A673 (cell line): Measurements from ENCODE around the gene SOX4. TPM values are rescaled to one million over a fixed set of nuclear protein-coding genes. Genes with fewer than 3 reads are reported as not detected.
A peak's percentile ranks its signal among the peaks of the same experiment; 100 is the strongest.

ENCODE experiments used
- BruUV-seq: library from RNA; stranded (reverse); fragments of 400-500 nt; replicated peaks from 2 replicates; lab custom pipeline; 2021; lab: Mats Ljungman, UMichigan
- CTCF ChIA-PET: fragments of 300-600 bp; sonication (Branson Sonifier 250); formaldehyde crosslinking; loops from one replicate; lab custom pipeline; 2022; ENCODE audit warnings: antibody characterized with exemption; lab: Charles Lee
- POLR2A ChIA-PET: fragments of 300-600 bp; sonication (Branson Sonifier 250); formaldehyde crosslinking; loops from one replicate; lab custom pipeline; 2022; ENCODE audit warnings: antibody characterized with exemption; ENCODE audit not compliant: low non-redundant PET; lab: Charles Lee
- DNase-seq: peaks from one replicate; pipeline ENCODE4 v3.0.0-alpha.2; 2015; ENCODE audit warnings: low spot score
- H3K27ac ChIP-seq: fragments of 200-600 bp; sonication (generic); 2 replicates; pipeline ENCODE4 v1.5.1; 2016; ENCODE audit warnings: mixed run types, low read depth, mild to moderate bottlenecking, mixed read lengths, antibody characterized with exemption, low read length; ENCODE audit not compliant: poor library complexity, severe bottlenecking
- H3K27me3 ChIP-seq: fragments of 200-600 bp; sonication (generic); replicated peaks from 2 replicates; pipeline ENCODE4 v1.6.1; 2017; ENCODE audit warnings: mixed run types, low read depth, mild to moderate bottlenecking, mixed read lengths, antibody characterized with exemption, low read length; ENCODE audit not compliant: insufficient read depth, poor library complexity
- H3K36me3 ChIP-seq: fragments of 200-600 bp; sonication (generic); 2 replicates; pipeline ENCODE4 v1.6.1; 2016; ENCODE audit warnings: mixed run types, mild to moderate bottlenecking, mixed read lengths, antibody characterized with exemption, low read length; ENCODE audit not compliant: insufficient read depth, poor library complexity, severe bottlenecking
- H3K4me1 ChIP-seq: fragments of 200-600 bp; sonication (generic); 2 replicates; pipeline ENCODE4 v1.6.1; 2017; ENCODE audit warnings: mixed run types, mild to moderate bottlenecking, mixed read lengths, antibody characterized with exemption, low read length; ENCODE audit not compliant: insufficient read depth, poor library complexity, severe bottlenecking
- H3K4me3 ChIP-seq: fragments of 200-600 bp; sonication (generic); 2 replicates; pipeline ENCODE4 v1.5.1; 2016; ENCODE audit warnings: low read depth, mixed run types, mild to moderate bottlenecking, mixed read lengths, low read length; ENCODE audit not compliant: poor library complexity, severe bottlenecking
- H3K9me3 ChIP-seq: fragments of 200-600 bp; sonication (generic); 2 replicates; pipeline ENCODE4 v1.6.1; 2016; ENCODE audit warnings: mixed run types, low read depth, mild to moderate bottlenecking, mixed read lengths, antibody characterized with exemption, low read length; ENCODE audit not compliant: poor library complexity, severe bottlenecking
- EZH2 ChIP-seq: fragments of 200-600 bp; sonication (generic); IDR thresholded peaks from 2 replicates; pipeline ENCODE4 v1.6.1; 2017; ENCODE audit warnings: borderline replicate concordance, low read depth, mild to moderate bottlenecking, mixed read lengths, antibody characterized with exemption, low read length; ENCODE audit not compliant: poor library complexity, severe bottlenecking
- intact Hi-C: fragments of 100-400 bp; cut with micrococcal nuclease; formaldehyde crosslinking; loops from one replicate; pipeline ENCODE4 v1.10.0; 2022; ENCODE audit not compliant: unreplicated experiment
- total RNA-seq: library from RNA; stranded (reverse); gene quantifications from 2 replicates; pipeline ENCODE4 v1.2.3, GENCODE V29; 2021
- TF ChIP-seq, protein P1 (sequence below): fragments of 300-800, 200-600 bp; sonication (generic); conservative IDR thresholded peaks from 2 replicates; pipeline ENCODE4 v1.5.1; 2017; ENCODE audit warnings: low read depth, mild to moderate bottlenecking, antibody characterized with exemption, low read length, moderate library complexity, mixed read lengths

Gene SOX4
- total RNA-seq, 1 experiment from 2014 or later = 59.4 TPM

DNA sequence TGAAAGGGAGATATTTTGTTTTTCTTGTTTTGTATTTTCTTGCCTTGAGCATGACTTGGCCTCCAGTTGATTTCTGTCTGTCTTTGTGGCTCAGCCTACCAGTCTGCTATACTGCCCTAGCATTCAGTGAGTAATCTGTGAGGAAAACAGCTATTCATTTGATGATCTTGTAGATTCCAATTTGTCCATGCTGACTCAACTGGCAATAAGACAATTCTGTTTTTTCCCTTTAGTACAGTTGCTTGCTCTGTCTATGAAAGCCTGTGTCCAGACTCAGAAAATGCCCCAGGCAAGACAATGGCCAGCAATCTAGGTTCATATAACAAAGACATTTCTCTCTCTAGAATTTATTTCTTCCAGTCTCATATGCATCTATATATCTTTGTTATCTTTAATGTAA is 10.9 kb upstream of the SOX4 start:
- no TSS peak for BruUV-seq
- DNase-seq = no peak
- POLR2A ChIA-PET = no interaction called here
- no peak overlapping the region for H3K27ac ChIP-seq
- CTCF ChIA-PET = no interaction called here
- H3K4me1 ChIP-seq = no peaks in the 10 kb centered on the region
- no peaks in the 10 kb centered on the region for H3K9me3 ChIP-seq
- no peak for TF ChIP-seq EZH2
- TF ChIP-seq, protein P1, sequence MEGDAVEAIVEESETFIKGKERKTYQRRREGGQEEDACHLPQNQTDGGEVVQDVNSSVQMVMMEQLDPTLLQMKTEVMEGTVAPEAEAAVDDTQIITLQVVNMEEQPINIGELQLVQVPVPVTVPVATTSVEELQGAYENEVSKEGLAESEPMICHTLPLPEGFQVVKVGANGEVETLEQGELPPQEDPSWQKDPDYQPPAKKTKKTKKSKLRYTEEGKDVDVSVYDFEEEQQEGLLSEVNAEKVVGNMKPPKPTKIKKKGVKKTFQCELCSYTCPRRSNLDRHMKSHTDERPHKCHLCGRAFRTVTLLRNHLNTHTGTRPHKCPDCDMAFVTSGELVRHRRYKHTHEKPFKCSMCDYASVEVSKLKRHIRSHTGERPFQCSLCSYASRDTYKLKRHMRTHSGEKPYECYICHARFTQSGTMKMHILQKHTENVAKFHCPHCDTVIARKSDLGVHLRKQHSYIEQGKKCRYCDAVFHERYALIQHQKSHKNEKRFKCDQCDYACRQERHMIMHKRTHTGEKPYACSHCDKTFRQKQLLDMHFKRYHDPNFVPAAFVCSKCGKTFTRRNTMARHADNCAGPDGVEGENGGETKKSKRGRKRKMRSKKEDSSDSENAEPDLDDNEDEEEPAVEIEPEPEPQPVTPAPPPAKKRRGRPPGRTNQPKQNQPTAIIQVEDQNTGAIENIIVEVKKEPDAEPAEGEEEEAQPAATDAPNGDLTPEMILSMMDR = no peak
- H3K36me3 ChIP-seq = no peaks in the 10 kb centered on the region
- intact Hi-C loops = no loop called here
- no peak overlapping the region for H3K4me3 ChIP-seq
- H3K27me3 ChIP-seq = no peaks in the 10 kb centered on the region

DNA sequence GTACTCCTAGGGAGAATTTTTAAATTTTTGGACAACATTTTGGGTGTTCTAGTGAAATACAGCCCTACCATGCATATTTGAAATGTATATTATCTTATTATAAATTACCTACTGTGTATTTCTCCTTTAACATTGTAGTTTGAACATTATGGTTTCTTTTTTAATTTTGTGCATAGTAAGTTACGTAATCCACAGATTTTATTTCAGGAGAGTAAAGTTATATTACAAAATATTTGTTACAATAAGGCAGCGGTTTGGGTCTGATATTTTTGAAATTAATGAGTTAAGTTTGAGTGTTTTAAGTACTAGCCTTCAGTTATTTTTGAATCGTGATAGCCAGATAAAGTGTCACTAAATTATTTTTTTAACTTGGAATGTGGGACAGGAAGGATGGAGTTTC is 7.3 kb upstream of the SOX4 start:
- peaks cover 5% of the 10 kb centered on the region for H3K4me1 ChIP-seq
- intact Hi-C loops = no loop called here
- POLR2A ChIA-PET = no interaction called here
- no peak overlapping the region for H3K4me3 ChIP-seq
- no peaks in the 10 kb centered on the region for H3K27me3 ChIP-seq
- no peaks in the 10 kb centered on the region for H3K9me3 ChIP-seq
- TF ChIP-seq, protein P1 = no peak
- no peak for TF ChIP-seq EZH2
- no peaks in the 10 kb centered on the region for H3K36me3 ChIP-seq
- no TSS peak for BruUV-seq
- no peak overlapping the region for H3K27ac ChIP-seq
- CTCF ChIA-PET = no interaction called here
- no peak for DNase-seq

DNA sequence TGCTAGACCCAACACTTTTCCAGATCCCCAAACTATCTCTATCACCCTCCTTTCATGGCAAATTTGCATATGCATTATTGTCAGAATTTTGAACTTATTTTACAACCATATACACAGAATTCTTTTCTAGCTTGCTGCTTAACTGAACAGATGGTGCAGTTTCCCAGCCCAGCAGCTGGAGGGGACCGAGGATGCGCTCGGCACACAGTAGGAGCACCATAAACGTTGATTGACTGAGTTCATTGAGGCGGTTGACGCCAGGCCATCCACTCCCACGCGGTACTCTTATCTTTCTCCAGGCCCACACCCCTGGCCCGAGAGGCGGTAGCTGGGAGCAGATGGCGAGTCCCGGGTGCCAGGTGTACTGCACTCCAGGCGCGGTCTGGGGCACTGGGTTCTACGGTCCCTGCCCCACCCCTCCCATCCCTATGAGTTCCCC is 6.8 kb upstream of the SOX4 start:
- CTCF ChIA-PET = no interaction called here
- H3K9me3 ChIP-seq = no peaks in the 10 kb centered on the region
- TF ChIP-seq, protein P1 = no peak
- no peak for TF ChIP-seq EZH2
- DNase-seq = no peak
- peak overlapping the region; percentile 65 for H3K4me3 ChIP-seq
- no TSS peak for BruUV-seq
- H3K27me3 ChIP-seq = no peaks in the 10 kb centered on the region
- intact Hi-C loops = no loop called here
- H3K27ac ChIP-seq = no peak overlapping the region
- H3K4me1 ChIP-seq = peaks cover 5% of the 10 kb centered on the region
- POLR2A ChIA-PET = no interaction called here
- no peaks in the 10 kb centered on the region for H3K36me3 ChIP-seq
